Left lung (tissue), 10 donors: Measurements from ENCODE around the gene SLC15A4. TPM values are rescaled to one million over a fixed set of nuclear protein-coding genes. Genes with fewer than 3 reads are reported as not detected.

Experiments
- ATAC-seq: fragments of 200-7000 bp; cut with Tn5 transposase; one replicate; pipeline ENCODE4 v1.9.1; 2020; ENCODE audit warnings: moderate library complexity
- DNase-seq, 4 donors: peaks; one replicate each; pipeline ENCODE4 v3.0.0-alpha.2; 2013 to 2020
- H3K27ac ChIP-seq, 2 donors: fragments of 200-600 bp; sonication (generic) in 1 of 2; one replicate each; pipeline versions ENCODE4 v1.5.0 to v1.8.0; 2020 to 2021
- H3K27me3 ChIP-seq, 2 donors: fragments of 200-600 bp; sonication (generic) in 1 of 2; one replicate each; pipeline versions ENCODE4 v1.5.0 to v1.8.0; 2020 to 2021
- H3K36me3 ChIP-seq, 2 donors: fragments of 200-600 bp; sonication (generic) in 1 of 2; one replicate each; pipeline versions ENCODE4 v1.5.0 to v1.8.0; 2020 to 2021
- H3K4me1 ChIP-seq, 2 donors: fragments of 200-600 bp; one replicate each; pipeline ENCODE4 v1.8.0; 2021
- H3K4me3 ChIP-seq, 2 donors: fragments of 200-600 bp; sonication (generic) in 1 of 2; one replicate each; pipeline versions ENCODE4 v1.5.0 to v1.8.0; 2020 to 2021; ENCODE audit warnings: mild to moderate bottlenecking in 1 of 2
- H3K9me3 ChIP-seq, 2 donors: fragments of 200-600 bp; sonication (generic) in 1 of 2; one replicate each; pipeline versions ENCODE4 v1.5.0 to v1.8.0; 2020 to 2021
- intact Hi-C, 2 donors: fragments of 100-400 bp; cut with DNase I; formaldehyde crosslinking; loops; one replicate each; pipeline versions ENCODE4 v1.11.2 to v1.14.2; 2022
- polyA plus RNA-seq, 6 donors: library from polyadenylated mRNA; unstranded; fragments of 120-200 nt; gene quantifications; one replicate each; pipeline ENCODE4 v1.2.1, GENCODE V29; 2013; ENCODE audit not compliant: insufficient read length in 6 of 6
- total RNA-seq, 2 donors: library from RNA; stranded (reverse); fragmentation: NEBNext Ultra II Directional; extraction: Animal tissue kit (Norgen Biotek cat#: 25700); gene quantifications; one replicate each; pipeline ENCODE4 v1.2.1, GENCODE V29; 2021
- TF ChIP-seq, protein P1 (sequence below), 2 donors: fragments of 200-600 bp; sonication (generic) in 1 of 2; IDR thresholded peaks; one replicate each; pipeline versions ENCODE4 v1.5.0 to v1.8.0; 2021; ENCODE audit warnings: antibody characterized with exemption in 2 of 2
- donor health status: DM: no; HTN: yes; CAD: no.
- donor health status: DM: no; HTN: no; CAD: no.

Gene SLC15A4
- total and polyA plus RNA-seq, 8 donors: 26.5 to 38.2 (median 29.3) TPM

GRCh38 chr12:128761379-128761790, 62.4 kb downstream of the SLC15A4 start:
- H3K4me3 ChIP-seq: no peak overlapping the region
- H3K36me3 ChIP-seq: no peaks in the 10 kb centered on the region
- peaks cover 0 to under 1% of the 10 kb centered on the region in 2 donors for H3K9me3 ChIP-seq
- H3K4me1 ChIP-seq: no peaks in the 10 kb centered on the region
- intact Hi-C loops: no loop called here
- TF ChIP-seq, protein P1, sequence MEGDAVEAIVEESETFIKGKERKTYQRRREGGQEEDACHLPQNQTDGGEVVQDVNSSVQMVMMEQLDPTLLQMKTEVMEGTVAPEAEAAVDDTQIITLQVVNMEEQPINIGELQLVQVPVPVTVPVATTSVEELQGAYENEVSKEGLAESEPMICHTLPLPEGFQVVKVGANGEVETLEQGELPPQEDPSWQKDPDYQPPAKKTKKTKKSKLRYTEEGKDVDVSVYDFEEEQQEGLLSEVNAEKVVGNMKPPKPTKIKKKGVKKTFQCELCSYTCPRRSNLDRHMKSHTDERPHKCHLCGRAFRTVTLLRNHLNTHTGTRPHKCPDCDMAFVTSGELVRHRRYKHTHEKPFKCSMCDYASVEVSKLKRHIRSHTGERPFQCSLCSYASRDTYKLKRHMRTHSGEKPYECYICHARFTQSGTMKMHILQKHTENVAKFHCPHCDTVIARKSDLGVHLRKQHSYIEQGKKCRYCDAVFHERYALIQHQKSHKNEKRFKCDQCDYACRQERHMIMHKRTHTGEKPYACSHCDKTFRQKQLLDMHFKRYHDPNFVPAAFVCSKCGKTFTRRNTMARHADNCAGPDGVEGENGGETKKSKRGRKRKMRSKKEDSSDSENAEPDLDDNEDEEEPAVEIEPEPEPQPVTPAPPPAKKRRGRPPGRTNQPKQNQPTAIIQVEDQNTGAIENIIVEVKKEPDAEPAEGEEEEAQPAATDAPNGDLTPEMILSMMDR (IDR thresholded peaks at IDR 0.05): no peak
- H3K27me3 ChIP-seq: peaks cover 0 to 52% of the 10 kb centered on the region in 2 donors
- no peak overlapping the region for H3K27ac ChIP-seq
- DNase-seq (no peak), ATAC-seq (no peak)

GRCh38 chr12:128755566-128755965, 68.2 kb downstream of the SLC15A4 start:
- TF ChIP-seq, protein P1 (IDR thresholded peaks at IDR 0.05): no peak
- intact Hi-C loops: no loop called here

GRCh38 chr12:128754275-128754674, 69.5 kb downstream of the SLC15A4 start:
- Histone ChIP-seq H3K27ac (no peak overlapping the region), H3K4me1 (no peaks in the 10 kb centered on the region), H3K36me3 (no peaks in the 10 kb centered on the region), H3K4me3 (no peak overlapping the region), H3K27me3 (peaks cover 0 to under 1% of the 10 kb centered on the region in 2 donors), H3K9me3 (peaks cover 0 to 2% of the 10 kb centered on the region in 2 donors)
- TF ChIP-seq, protein P1 (IDR thresholded peaks at IDR 0.05): no peak
- DNase-seq (no peak), ATAC-seq (no peak)
- intact Hi-C loops: no loop called here

More at GRCh38 chr12:128755566-128755965, 68.2 kb downstream of the SLC15A4 start:
- Histone ChIP-seq H3K27me3 (peaks cover 0 to 5% of the 10 kb centered on the region in 2 donors), H3K27ac (no peak overlapping the region), H3K4me3 (no peak overlapping the region), H3K36me3 (no peaks in the 10 kb centered on the region), H3K4me1 (no peaks in the 10 kb centered on the region), H3K9me3 (peaks cover 0 to 2% of the 10 kb centered on the region in 2 donors)
- DNase-seq (no peak), ATAC-seq (no peak)

DNA sequence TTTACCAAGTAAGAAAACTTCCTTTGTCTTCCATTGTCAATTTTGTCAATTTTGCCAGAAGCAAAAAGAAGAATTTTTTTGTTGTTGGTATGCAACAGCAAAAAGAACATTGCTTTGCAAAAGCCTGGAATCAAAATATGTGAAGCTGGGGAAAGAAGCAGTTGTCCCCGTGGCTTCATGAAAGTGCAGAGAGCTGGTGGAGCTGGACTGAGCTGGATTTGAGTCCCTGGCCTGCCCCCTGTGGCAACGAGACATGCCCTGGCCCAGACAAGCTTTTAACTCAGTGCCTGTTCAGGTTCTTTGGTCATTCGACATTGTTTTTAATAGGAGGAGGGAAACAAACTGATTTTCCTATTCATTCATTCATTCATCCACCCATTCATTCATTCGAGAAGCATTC, 70.3 kb downstream of the SLC15A4 start:
- H3K9me3 ChIP-seq: peaks cover 0 to 2% of the 10 kb centered on the region in 2 donors
- no peak overlapping the region for H3K27ac ChIP-seq
- no peak for DNase-seq
- no peak overlapping the region for H3K4me3 ChIP-seq
- intact Hi-C loops: no loop called here
- TF ChIP-seq, protein P1 (IDR thresholded peaks at IDR 0.05): no peak
- H3K27me3 ChIP-seq: peaks cover 0 to 3% of the 10 kb centered on the region in 2 donors
- ATAC-seq: no peak
- H3K4me1 ChIP-seq: no peaks in the 10 kb centered on the region
- no peaks in the 10 kb centered on the region for H3K36me3 ChIP-seq

DNA sequence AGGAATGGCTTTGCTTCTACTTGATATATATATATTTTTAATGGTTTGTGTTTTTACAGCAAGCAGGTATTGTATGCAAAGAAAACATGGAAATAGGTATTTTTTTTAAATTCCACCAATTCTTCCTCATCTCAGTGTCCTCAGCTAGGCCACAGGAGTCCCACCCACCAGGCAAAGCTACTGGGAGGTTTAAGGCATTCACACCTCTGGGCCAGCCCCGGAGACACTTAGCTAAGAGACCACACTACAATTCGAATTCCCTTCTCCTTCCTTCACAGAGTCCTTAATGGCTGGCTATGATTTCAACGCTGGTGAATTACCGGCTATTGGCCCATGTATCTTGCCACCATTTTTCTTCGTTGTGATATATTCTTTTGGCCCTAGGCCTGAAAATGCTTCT, 71.4 kb downstream of the SLC15A4 start:
- TF ChIP-seq, protein P1 (IDR thresholded peaks at IDR 0.05): no peak
- H3K36me3 ChIP-seq: no peaks in the 10 kb centered on the region

More for the DNA sequence above, 71.4 kb downstream of the SLC15A4 start:
- ATAC-seq (no peak), DNase-seq (no peak)
- no peak overlapping the region for H3K4me3 ChIP-seq
- intact Hi-C loops: no loop called here
- H3K27me3 ChIP-seq: peaks cover 0 to 3% of the 10 kb centered on the region in 2 donors
- H3K9me3 ChIP-seq: peaks cover 0 to 2% of the 10 kb centered on the region in 2 donors
- H3K4me1 ChIP-seq: no peaks in the 10 kb centered on the region
- H3K27ac ChIP-seq: no peak overlapping the region
